Panc1 (cell line): ENCODE data around the gene CAPZA1. TPM values are rescaled to one million over a fixed set of nuclear protein-coding genes. Genes with fewer than 3 reads are reported as not detected.

Experiments
- ATAC-seq: fragments of 200-7000 bp; cut with Tn5 transposase; 2 replicates; pipeline ENCODE4 v1.9.1; 2020; ENCODE audit warnings: mild to moderate bottlenecking, moderate library complexity
- BruUV-seq: library from RNA; stranded (reverse); fragments of 400-500 nt; replicated peaks from 2 replicates; lab custom pipeline; 2021; lab: Mats Ljungman, UMichigan
- CTCF ChIA-PET: fragments of 300-600 bp; sonication (Branson Sonifier 250); formaldehyde crosslinking; loops from one replicate; lab custom pipeline; 2022; ENCODE audit warnings: antibody characterized with exemption; lab: Charles Lee
- POLR2A ChIA-PET: fragments of 300-600 bp; sonication (Branson Sonifier 250); formaldehyde crosslinking; loops from one replicate; lab custom pipeline; 2022; ENCODE audit warnings: antibody characterized with exemption; lab: Charles Lee
- DNase-seq: peaks from one replicate; pipeline ENCODE4 v3.0.0-alpha.2; 2010; ENCODE audit warnings: low read depth, low spot score
- H3K27ac ChIP-seq: 2 replicates; pipeline ENCODE4 v1.5.1; 2011; ENCODE audit warnings: mild to moderate bottlenecking, low read length, inconsistent platforms
- H3K27me3 ChIP-seq: fragments of 200-500 bp; sonication (Bioruptor generic); 2 replicates; pipeline ENCODE4 v1.6.0; 2014; ENCODE audit warnings: low read length, inconsistent platforms; ENCODE audit not compliant: control insufficient read depth, insufficient read depth
- H3K36me3 ChIP-seq: fragments of 200-500 bp; sonication (Bioruptor generic); 2 replicates; pipeline ENCODE4 v1.5.1; 2014; ENCODE audit warnings: inconsistent platforms, mild to moderate bottlenecking, low read length, moderate library complexity; ENCODE audit not compliant: control insufficient read depth, insufficient read depth
- H3K4me1 ChIP-seq: 2 replicates; pipeline ENCODE4 v1.5.1; 2011; ENCODE audit warnings: inconsistent platforms, mild to moderate bottlenecking, low read length, moderate library complexity; ENCODE audit not compliant: control insufficient read depth, insufficient read depth
- H3K4me3 ChIP-seq, 2 experiments: 2 replicates each; pipeline ENCODE4 v1.5.1; 2011 to 2012; ENCODE audit warnings: low read depth in 2 of 2, low read length in 2 of 2, mild to moderate bottlenecking in 2 of 2, inconsistent platforms in 1 of 2, moderate library complexity in 1 of 2
- H3K9me3 ChIP-seq: fragments of 200-500 bp; sonication (Bioruptor generic); 2 replicates; pipeline ENCODE4 v1.5.1; 2014; ENCODE audit warnings: low read depth, mild to moderate bottlenecking, inconsistent platforms, low read length, moderate library complexity; ENCODE audit not compliant: control insufficient read depth, insufficient read depth
- POLR2AphosphoS5 ChIP-seq: IDR thresholded peaks from 2 replicates; pipeline ENCODE4 v1.6.1; 2012; ENCODE audit warnings: mild to moderate bottlenecking, low read depth, low read length, moderate library complexity
- SIN3A ChIP-seq: IDR thresholded peaks from 2 replicates; pipeline ENCODE4 v1.6.1; 2012; ENCODE audit warnings: low read depth, mild to moderate bottlenecking, low read length, moderate library complexity, borderline replicate concordance; ENCODE audit not compliant: insufficient read depth
- TCF7L2 ChIP-seq: IDR thresholded peaks from 2 replicates; pipeline ENCODE4 v1.6.1; 2011; ENCODE audit warnings: mild to moderate bottlenecking, low read depth, low read length, inconsistent platforms
- in situ Hi-C: cut with HindIII; loops from 2 replicates; pipeline ENCODE4 v1.10.0; 2016; ENCODE audit warnings: low sequenced_read_pairs, low pct_unique_long_range_greater_than_20kb
- intact Hi-C: fragments of 100-400 bp; cut with micrococcal nuclease; formaldehyde crosslinking; loops from one replicate; pipeline ENCODE4 v1.10.0; 2022; ENCODE audit not compliant: unreplicated experiment
- total RNA-seq: library from RNA; stranded (reverse); gene quantifications from one replicate; pipeline ENCODE4 v1.2.1, GENCODE V29; 2021; ENCODE audit not compliant: unreplicated experiment
- TF ChIP-seq, protein P1 (sequence below), 2 experiments: IDR thresholded peaks; 2 replicates each; pipeline ENCODE4 v1.6.1; 2011 to 2012; ENCODE audit warnings: low read depth in 2 of 2, control low read depth in 1 of 2, low read length in 1 of 2, mild to moderate bottlenecking in 1 of 2, moderate library complexity in 1 of 2; ENCODE audit not compliant: insufficient read depth in 1 of 2
- TF ChIP-seq, protein P2 (sequence below): fragments of 450-650 bp; IDR thresholded peaks from 2 replicates; pipeline ENCODE4 v1.5.1; 2017; ENCODE audit warnings: mild to moderate bottlenecking

Gene CAPZA1
- total RNA-seq, 1 experiment from 2014 or later: 128 TPM

DNA sequence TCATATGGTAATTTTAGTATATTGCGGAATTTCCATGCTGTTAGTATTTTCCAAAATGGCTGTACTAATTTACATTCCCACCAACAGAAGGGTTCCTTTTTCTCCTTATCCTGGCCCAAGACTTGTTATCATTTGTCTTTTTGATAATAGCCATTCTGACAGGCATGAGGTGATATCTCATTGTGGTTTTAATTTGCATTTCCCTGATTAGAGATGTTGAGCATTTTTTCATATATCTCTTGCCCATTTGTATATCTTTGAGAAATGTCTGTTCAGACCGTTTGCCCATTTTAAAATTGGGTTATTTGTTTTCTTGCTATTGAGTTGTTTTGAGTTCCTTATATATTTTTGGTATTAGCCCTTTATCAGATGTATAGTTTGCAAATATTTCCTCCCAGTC is 14.0 kb downstream of the CAPZA1 start:
- ChIA-PET POLR2A (no interaction called here), CTCF (no interaction called here)
- TF ChIP-seq POLR2AphosphoS5 (no peak), TCF7L2 (no peak), SIN3A (no peak)
- TF ChIP-seq, protein P1, sequence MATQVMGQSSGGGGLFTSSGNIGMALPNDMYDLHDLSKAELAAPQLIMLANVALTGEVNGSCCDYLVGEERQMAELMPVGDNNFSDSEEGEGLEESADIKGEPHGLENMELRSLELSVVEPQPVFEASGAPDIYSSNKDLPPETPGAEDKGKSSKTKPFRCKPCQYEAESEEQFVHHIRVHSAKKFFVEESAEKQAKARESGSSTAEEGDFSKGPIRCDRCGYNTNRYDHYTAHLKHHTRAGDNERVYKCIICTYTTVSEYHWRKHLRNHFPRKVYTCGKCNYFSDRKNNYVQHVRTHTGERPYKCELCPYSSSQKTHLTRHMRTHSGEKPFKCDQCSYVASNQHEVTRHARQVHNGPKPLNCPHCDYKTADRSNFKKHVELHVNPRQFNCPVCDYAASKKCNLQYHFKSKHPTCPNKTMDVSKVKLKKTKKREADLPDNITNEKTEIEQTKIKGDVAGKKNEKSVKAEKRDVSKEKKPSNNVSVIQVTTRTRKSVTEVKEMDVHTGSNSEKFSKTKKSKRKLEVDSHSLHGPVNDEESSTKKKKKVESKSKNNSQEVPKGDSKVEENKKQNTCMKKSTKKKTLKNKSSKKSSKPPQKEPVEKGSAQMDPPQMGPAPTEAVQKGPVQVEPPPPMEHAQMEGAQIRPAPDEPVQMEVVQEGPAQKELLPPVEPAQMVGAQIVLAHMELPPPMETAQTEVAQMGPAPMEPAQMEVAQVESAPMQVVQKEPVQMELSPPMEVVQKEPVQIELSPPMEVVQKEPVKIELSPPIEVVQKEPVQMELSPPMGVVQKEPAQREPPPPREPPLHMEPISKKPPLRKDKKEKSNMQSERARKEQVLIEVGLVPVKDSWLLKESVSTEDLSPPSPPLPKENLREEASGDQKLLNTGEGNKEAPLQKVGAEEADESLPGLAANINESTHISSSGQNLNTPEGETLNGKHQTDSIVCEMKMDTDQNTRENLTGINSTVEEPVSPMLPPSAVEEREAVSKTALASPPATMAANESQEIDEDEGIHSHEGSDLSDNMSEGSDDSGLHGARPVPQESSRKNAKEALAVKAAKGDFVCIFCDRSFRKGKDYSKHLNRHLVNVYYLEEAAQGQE (IDR thresholded peaks at IDR 0.05; ENCODE audit: insufficient read depth in 1 of 2, low read depth in 2 of 2, low read length in 1 of 2): no peak
- TF ChIP-seq, protein P2, sequence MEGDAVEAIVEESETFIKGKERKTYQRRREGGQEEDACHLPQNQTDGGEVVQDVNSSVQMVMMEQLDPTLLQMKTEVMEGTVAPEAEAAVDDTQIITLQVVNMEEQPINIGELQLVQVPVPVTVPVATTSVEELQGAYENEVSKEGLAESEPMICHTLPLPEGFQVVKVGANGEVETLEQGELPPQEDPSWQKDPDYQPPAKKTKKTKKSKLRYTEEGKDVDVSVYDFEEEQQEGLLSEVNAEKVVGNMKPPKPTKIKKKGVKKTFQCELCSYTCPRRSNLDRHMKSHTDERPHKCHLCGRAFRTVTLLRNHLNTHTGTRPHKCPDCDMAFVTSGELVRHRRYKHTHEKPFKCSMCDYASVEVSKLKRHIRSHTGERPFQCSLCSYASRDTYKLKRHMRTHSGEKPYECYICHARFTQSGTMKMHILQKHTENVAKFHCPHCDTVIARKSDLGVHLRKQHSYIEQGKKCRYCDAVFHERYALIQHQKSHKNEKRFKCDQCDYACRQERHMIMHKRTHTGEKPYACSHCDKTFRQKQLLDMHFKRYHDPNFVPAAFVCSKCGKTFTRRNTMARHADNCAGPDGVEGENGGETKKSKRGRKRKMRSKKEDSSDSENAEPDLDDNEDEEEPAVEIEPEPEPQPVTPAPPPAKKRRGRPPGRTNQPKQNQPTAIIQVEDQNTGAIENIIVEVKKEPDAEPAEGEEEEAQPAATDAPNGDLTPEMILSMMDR: no peak
- in situ Hi-C loops (no loop called here), intact Hi-C loops (no loop called here)
- DNase-seq (no peak), ATAC-seq (no peak)
- no TSS peak for BruUV-seq
- peaks cover 34% of the 10 kb centered on the region for H3K4me1 ChIP-seq
- 0 out of 2 replicates have a peak overlapping the region, but pooled peaks have one; percentile 83 for H3K27ac ChIP-seq
- H3K9me3 ChIP-seq: no peaks in the 10 kb centered on the region
- H3K36me3 ChIP-seq: no peaks in the 10 kb centered on the region; the same call in 1 of the 2 replicates
- no peak overlapping the region for H3K4me3 ChIP-seq
- no peaks in the 10 kb centered on the region for H3K27me3 ChIP-seq

DNA sequence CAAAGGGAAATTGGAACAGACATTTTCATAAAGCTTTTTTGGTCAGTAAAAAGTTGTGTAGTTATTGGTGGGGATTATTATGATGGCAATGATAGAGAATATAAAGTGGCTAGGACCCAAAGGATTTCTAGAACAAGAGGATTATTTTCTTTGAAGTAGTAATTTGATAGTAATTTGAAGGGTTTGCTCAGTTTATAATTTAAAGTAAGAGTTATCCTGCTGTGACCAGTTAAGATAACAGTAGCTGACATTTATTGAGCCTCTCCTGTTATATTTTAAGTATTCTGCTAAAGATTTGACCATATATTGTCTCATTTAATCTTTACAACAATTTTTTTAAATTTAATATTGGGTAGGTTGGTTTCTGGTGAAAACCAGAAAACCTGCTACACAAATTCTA is 14.7 kb downstream of the CAPZA1 start:
- Histone ChIP-seq H3K4me1 (peaks cover 33% of the 10 kb centered on the region), H3K27me3 (no peaks in the 10 kb centered on the region), H3K4me3 (no peak overlapping the region), H3K27ac (peak overlapping the region; percentile 83), H3K9me3 (no peaks in the 10 kb centered on the region), H3K36me3 (no peaks in the 10 kb centered on the region; the same call in 1 of the 2 replicates)
- TF ChIP-seq POLR2AphosphoS5 (no peak), SIN3A (no peak), TCF7L2 (no peak)
- TF ChIP-seq, protein P1 (IDR thresholded peaks at IDR 0.05; ENCODE audit: insufficient read depth in 1 of 2, low read depth in 2 of 2, low read length in 1 of 2): no peak
- TF ChIP-seq, protein P2: no peak
- ChIA-PET POLR2A (interaction anchor here (0.6 kb wide), 1 partner anchor 571 kb away, joined by 3 read pairs; no protein-coding TSS in a partner anchor), CTCF (no interaction called here)
- BruUV-seq: no TSS peak
- ATAC-seq (no peak), DNase-seq (no peak)
- intact Hi-C loops (no loop called here), in situ Hi-C loops (no loop called here)
